ENCODE data around the gene KCND2.

GRCh38 chr7:120564145-120564544, 291.2 kb downstream of the KCND2 start:
- TF ChIP-seq FOXP2 (optimal IDR thresholded peaks at IDR 0.05; ENCODE audit: borderline replicate concordance, extremely low read depth, extremely low read length, insufficient read depth) (no peak), TAF1 (IDR thresholded peaks at IDR 0.05; ENCODE audit: borderline replicate concordance, insufficient read depth, low read length) (no peak), REST (IDR thresholded peaks at IDR 0.05; ENCODE audit: insufficient read depth in 1 of 2, low read depth in 2 of 2, low read length in 2 of 2) (no peak)

Data from PFSK-1 (cell line).